ENCODE results near the gene OSCAR.

DNA sequence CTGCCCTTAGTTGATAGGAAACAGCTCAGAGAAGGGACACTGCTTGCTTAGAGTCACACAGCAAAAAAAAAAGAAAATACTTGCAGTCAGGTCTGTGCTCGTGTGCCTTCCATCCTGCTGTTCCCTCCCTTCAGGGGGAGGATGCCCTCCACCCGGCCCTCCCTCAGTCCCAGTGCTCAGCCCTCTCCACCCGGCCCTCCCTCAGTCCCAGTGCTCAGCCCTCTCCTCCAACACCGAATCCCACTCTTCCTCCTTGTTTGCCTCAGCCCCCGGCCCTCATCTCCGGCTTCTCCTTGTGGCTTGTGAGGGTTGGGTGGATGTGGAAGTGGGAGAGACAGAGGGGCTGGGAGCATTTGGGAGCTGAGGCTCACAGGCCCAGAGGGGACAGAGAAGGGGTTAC, 9.0 kb upstream of the OSCAR start:
- TF ChIP-seq CTCF (IDR thresholded peaks at IDR 0.05) (no peak), POLR2A (IDR thresholded peaks at IDR 0.05) (no peak)

Measured in uterus (tissue), 2 donors.